ENCODE data around the gene SLC25A26. TPM values are rescaled to one million over a fixed set of nuclear protein-coding genes. Genes with fewer than 3 reads are reported as not detected.
"Not testable (repeated sequence)": the region's sequence is repeated elsewhere in the genome, so short reads cannot be mapped to it uniquely, and the experiment has no call there.

SLC25A26 gene
- total RNA-seq, 4 donors from 2014 or later, result 13.3 to 29.1 (median 22.8) TPM

DNA sequence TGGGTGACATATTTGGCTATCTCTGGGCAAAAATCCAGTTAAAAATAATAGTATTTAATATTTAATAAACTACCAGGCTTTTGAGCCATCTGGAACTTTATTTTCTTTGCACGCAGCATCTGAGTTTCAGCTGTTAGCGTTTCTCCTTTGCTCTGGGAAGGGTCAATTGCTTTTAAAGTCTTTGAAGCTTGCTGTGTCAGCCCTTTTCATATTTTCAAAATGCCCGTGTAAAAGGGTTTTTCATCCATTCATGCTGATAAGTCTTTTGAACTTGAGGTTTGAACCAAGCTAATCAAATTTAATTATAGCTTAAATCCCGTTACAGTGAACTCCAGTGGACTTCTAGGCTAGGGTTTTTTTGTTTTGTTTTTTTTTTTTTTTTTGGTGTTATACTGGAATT is 79.1 kb downstream of the SLC25A26 start:
- Histone ChIP-seq H3K27me3 (no peaks in the 10 kb centered on the region), H3K4me1 (peaks cover 9% of the 10 kb centered on the region), H3K36me3 (no peaks in the 10 kb centered on the region), H3K9me3 (no peaks in the 10 kb centered on the region), H3K4me3 (no peak overlapping the region), H3K27ac (no peak overlapping the region)
- no peak for TF ChIP-seq POLR2A (IDR thresholded peaks at IDR 0.05)
- TF ChIP-seq POLR2AphosphoS5 (IDR thresholded peaks at IDR 0.05), result no peak
- TF ChIP-seq, protein P1, sequence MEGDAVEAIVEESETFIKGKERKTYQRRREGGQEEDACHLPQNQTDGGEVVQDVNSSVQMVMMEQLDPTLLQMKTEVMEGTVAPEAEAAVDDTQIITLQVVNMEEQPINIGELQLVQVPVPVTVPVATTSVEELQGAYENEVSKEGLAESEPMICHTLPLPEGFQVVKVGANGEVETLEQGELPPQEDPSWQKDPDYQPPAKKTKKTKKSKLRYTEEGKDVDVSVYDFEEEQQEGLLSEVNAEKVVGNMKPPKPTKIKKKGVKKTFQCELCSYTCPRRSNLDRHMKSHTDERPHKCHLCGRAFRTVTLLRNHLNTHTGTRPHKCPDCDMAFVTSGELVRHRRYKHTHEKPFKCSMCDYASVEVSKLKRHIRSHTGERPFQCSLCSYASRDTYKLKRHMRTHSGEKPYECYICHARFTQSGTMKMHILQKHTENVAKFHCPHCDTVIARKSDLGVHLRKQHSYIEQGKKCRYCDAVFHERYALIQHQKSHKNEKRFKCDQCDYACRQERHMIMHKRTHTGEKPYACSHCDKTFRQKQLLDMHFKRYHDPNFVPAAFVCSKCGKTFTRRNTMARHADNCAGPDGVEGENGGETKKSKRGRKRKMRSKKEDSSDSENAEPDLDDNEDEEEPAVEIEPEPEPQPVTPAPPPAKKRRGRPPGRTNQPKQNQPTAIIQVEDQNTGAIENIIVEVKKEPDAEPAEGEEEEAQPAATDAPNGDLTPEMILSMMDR (IDR thresholded peaks at IDR 0.05), result no peak
- TF ChIP-seq EP300 (IDR thresholded peaks at IDR 0.05), result no peak
- 65% methylated on average over 4 of the region's 4 CpGs for WGBS
- DNase-seq (ENCODE audit: low spot score in 2 of 2), result no peak

DNA sequence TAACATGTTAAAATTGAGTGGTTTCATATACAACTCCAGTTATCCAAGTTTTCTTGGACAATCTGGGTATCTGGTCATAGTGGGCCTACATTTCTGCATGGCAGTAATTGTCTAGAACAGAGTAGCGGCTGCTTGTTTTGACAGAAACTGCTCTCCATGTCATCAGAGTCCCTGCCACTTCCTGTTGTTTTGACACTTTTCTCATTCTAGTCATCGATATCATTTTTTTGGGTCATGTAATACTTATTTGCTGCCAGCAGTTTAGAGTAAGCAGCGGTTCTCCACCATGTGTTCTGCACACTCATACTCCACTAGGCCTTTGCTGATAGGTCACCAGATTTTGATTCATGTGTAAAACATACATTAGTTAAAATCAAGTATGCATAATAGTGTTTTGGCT is 81.5 kb downstream of the SLC25A26 start:
- no peak overlapping the region for H3K27ac ChIP-seq

DNA sequence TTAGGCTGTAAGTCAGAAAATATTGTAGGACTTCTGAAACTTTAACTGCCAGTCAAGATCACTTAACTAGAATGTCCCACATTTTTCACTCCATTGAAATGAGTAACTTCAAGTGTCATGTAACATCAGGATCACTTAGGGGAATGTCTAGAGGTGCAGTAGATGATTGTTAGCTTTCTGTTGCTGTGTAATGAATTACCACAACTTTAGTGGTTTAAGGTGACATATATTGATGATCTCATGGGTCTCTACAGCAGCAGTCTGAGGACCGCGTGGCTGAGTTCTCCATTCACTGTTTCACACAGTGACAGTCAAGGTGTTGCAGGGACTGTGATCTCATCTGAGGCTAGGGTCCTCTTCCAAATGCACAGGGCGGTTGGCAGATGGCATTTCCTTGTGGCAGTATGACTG is 82.7 kb downstream of the SLC25A26 start:
- Histone ChIP-seq H3K36me3 (no peaks in the 10 kb centered on the region), H3K27me3 (no peaks in the 10 kb centered on the region), H3K4me3 (no peak overlapping the region), H3K27ac (no peak overlapping the region), H3K9me3 (no peaks in the 10 kb centered on the region), H3K4me1 (no peaks in the 10 kb centered on the region)
- TF ChIP-seq POLR2AphosphoS5 (IDR thresholded peaks at IDR 0.05), result no peak
- TF ChIP-seq EP300 (IDR thresholded peaks at IDR 0.05), result no peak
- TF ChIP-seq POLR2A (IDR thresholded peaks at IDR 0.05), result no peak
- TF ChIP-seq, protein P1 (IDR thresholded peaks at IDR 0.05), result no peak
- no peak for DNase-seq (ENCODE audit: low spot score in 2 of 2)
- WGBS, result 97% methylated on average over 3 of the region's 3 CpGs

More for the DNA sequence above, 81.5 kb downstream of the SLC25A26 start:
- no peak for DNase-seq (ENCODE audit: low spot score in 2 of 2)
- H3K9me3 ChIP-seq, result no peaks in the 10 kb centered on the region
- 82% methylated on average over 3 of the region's 3 CpGs for WGBS
- peaks cover 7% of the 10 kb centered on the region for H3K4me1 ChIP-seq
- TF ChIP-seq, protein P1 (IDR thresholded peaks at IDR 0.05), result no peak
- TF ChIP-seq POLR2A (IDR thresholded peaks at IDR 0.05), result no peak
- no peak for TF ChIP-seq EP300 (IDR thresholded peaks at IDR 0.05)
- no peak for TF ChIP-seq POLR2AphosphoS5 (IDR thresholded peaks at IDR 0.05)
- no peaks in the 10 kb centered on the region for H3K27me3 ChIP-seq
- no peak overlapping the region for H3K4me3 ChIP-seq
- H3K36me3 ChIP-seq, result no peaks in the 10 kb centered on the region

DNA sequence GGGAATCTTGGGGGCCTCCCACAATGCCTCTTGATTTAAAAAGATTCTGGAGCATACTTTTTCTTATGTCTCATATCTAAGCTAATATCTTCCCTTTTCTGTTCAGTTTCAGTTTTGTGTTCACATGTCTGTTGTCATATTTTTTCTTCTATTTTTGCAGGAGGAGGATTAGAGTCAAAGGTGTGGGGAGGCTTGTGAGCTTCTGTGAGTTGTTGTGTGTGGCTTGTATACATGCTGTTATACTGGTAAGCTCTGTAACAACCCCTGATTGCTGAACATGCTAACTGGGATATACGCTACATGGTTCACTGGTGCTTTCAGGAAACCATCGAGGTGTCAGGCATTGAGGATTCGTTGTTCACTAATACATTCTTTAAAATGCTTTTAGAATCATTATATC is 83.5 kb downstream of the SLC25A26 start:
- H3K27me3 ChIP-seq, result no peaks in the 10 kb centered on the region
- TF ChIP-seq EP300 (IDR thresholded peaks at IDR 0.05) (no peak), POLR2A (IDR thresholded peaks at IDR 0.05) (no peak), POLR2AphosphoS5 (IDR thresholded peaks at IDR 0.05) (no peak)
- TF ChIP-seq, protein P1 (IDR thresholded peaks at IDR 0.05), result no peak

DNA sequence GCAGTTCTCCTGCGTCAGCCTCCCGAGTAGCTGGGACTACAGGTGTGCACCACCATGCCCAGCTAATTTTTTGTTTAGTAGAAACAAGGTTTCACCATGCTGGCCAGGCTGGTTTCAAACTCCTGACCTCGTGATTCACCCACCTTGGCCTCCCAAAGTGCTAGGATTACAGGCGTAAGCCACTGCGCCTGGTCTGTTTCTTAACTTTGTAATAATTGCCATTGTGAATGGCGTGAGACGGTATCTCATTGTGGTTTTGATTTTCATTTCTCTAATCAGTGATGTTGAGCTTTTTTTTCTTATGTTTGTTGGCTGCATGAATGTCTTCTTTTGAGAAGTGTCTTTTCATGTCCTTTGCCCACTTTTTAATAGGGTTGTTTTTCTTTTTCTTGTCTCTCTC is 85.3 kb downstream of the SLC25A26 start:
- H3K36me3 ChIP-seq; H3K27ac ChIP-seq; H3K9me3 ChIP-seq; H3K4me1 ChIP-seq; DNase-seq (ENCODE audit: low spot score in 2 of 2); H3K27me3 ChIP-seq; H3K4me3 ChIP-seq: not testable (repeated sequence)
- WGBS, result 99% methylated on average over 7 of the region's 7 CpGs

More for the DNA sequence above, 83.5 kb downstream of the SLC25A26 start:
- no peak for DNase-seq (ENCODE audit: low spot score in 2 of 2)
- Histone ChIP-seq H3K4me3 (no peak overlapping the region), H3K4me1 (no peaks in the 10 kb centered on the region), H3K36me3 (no peaks in the 10 kb centered on the region), H3K27ac (no peak overlapping the region), H3K9me3 (no peaks in the 10 kb centered on the region)
- WGBS, result 69% methylated on average over 3 of the region's 3 CpGs

DNA sequence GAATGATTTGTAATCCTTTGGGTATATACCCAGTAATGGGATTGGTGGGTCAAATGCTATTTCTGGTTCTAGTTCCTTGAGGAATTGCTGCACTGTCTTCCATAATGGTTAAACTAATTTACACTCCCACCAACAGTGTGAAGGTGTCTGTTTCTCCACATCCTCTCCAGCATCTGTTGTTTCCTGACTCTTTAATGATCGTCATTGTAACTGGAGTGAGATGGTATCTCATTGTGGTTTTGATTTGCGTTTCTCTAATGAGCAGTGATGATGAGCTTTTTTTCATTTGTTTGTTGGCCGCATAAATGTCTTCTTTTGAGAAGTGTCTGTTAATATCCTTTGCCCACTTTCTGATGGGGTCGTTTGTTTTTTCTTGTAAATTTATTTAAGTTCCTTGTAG is 86.2 kb downstream of the SLC25A26 start:
- H3K4me3 ChIP-seq; H3K27ac ChIP-seq; H3K4me1 ChIP-seq; H3K27me3 ChIP-seq; H3K9me3 ChIP-seq; H3K36me3 ChIP-seq; DNase-seq (ENCODE audit: low spot score in 2 of 2): not testable (repeated sequence)
- 80% methylated on average over 4 of the region's 4 CpGs for WGBS
